Measurements from ENCODE around the gene ZC3HAV1.
A peak's percentile ranks its signal among the peaks of the same experiment; 100 is the strongest.
"Not testable (repeated sequence)": the region's sequence is repeated elsewhere in the genome, so short reads cannot be mapped to it uniquely, and the experiment has no call there.

The ZC3HAV1 gene

DNA sequence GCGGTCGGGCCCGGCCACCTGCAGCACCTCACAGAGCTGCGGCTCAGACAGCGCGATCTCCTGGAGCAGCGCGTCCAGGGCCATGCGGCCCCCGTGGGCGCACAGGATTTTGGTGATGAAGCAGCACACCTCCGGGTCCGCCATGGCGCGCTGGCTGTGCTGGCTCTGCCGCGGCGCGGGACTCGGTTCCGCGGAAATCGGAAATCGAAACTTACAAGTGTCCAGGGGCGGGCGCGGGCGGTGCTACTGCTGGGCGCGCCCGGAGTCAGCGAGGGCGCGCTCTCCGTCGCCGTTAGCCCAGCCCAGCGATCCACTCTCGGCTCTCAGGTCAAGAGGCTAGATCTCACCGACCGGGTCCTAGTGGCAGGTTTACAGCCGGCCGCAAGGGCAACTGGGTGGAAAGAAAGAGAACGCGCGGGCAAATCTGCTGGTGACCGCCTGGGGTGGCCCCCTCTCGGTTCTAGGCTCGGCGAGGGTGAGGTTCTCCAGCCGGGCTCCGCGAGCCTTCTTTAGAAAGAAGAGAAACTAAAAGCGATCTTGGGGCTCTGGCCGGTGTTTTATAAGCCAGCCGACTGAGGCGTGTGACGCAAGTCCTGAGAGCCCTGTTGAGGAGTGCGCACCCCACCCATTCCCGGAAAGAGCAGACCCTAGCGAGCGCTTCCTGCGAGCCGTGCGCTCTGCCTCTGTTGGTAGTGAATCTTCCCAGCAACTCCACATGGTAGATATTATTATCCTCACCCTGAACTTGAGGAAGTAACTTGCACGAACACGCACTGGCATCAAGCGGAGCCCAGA lies at the start of gene ZC3HAV1:
Gene ZC3HAV1 (minus strand): TSS at position 533 of the 795 bp plus-strand sequence. CDS start 389 bp downstream, at position 144.
- DNase-seq: peak; percentile 95

DNA sequence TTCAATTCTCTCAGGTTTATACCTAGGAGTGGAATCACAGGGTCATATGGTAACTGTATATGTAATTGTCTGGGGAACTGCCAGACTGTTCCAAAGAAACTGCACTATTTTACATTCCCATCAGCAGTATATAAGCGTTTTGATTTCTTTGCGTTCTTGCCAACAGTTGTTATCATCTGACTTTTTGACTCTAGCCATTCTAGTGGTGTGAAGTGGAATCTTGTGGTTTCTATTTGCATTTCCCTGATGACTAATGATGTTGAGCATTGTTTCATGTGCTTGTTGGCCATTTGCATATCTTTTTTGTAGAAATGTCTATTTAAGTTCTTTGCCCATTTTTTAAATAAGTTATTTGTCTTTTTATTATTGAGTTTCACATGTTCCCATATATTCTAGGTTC lies 44.3 kb upstream of the ZC3HAV1 start:
- DNase-seq: no peak

DNA sequence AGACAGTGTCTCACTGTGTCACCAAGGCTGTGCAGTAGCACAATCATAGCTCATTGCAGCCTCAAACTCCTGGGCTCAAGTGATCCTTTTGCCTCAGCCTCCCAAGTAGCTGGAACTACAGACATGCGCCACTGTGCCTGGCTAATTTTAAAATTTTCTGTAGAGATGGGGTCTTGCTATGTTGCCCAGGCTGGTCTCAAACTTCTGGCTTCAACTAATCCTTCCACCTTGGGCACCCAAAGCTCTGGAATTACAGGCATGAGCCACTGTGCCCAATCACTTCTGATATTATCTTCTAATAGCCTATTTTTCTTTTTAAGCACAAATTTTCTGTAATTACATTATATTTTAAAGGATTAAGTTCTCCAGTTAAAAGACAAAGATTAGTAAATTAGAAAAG lies 42.6 kb upstream of the ZC3HAV1 start:
- no peak for DNase-seq

DNA sequence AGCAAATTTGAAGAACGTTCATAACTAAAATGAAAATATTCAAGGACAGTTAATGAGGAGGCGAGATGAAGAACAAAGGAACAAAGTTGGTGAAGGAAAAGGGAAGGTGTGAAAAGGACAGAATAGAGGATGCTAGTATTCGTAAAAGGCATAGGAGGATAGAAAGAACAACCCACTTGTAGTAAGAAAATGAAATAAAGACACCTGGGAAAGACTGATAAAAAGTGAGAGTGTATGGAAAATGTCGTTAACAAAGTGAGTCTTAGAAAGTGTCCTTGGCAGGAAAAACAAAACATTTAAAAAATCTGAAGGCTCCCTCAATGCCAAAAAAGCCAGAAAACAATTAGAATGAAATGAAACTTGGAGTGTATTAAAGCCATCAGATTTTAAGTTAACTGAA lies 29.6 kb upstream of the ZC3HAV1 start:
- no peak for DNase-seq

DNA sequence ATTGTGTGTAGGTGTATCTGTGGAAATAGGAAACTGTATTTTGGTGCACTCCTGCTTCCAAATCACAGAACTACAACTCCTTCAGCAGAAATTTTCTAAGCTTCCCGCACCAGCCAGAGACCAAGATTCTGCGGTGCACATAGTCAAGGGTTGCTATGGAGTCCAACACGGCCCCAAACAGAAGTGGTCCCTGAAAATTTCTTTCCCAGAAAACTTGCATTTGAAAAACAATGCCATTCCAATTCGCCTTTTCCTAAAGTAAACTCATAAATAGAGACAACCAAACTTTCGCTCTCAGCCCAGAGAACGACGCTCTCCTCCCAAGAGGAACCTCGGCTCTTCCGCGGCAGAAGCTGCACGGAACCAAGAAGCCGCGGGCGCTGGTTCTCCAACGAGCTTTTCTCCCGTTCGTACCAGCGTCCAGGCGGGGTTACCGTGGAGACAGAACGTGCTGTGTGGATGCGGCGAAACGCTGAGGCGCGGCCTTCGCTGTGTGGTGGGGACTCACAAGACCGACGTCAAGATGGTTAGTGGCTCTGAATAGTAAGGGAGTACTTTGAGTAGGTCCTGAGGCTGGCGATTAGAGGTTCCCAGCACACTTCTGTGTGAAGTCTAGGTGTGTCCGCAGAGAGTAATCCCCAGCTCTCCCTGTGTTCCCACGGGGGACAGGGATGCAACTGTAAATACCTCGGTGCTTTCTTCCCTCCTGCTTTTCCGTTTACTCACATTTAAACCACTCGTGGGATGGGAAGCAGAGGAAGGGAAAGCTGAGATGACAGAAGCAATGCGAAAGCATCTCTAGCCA lies 24.0 kb upstream of the ZC3HAV1 start:
- DNase-seq: peak; percentile 90

DNA sequence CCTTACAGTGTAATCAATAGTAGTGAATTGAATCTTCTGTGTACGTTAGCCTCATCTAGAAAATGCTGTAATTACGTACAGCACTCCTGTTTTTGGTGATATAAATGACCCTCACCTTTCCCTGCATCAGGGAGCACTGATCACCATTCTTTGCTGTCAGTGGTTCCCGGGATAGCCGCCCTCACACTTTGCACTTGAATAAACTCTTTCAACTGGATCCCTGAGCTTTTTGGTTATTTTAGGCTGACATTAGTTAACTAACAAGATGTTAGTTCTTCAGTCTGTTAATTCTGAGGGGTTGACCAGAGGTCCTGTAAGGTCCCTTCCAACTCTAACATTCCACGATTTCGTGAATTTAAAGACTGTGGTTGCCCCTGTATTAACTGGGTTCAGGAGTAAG lies 23.4 kb upstream of the ZC3HAV1 start:
- DNase-seq: no peak

DNA sequence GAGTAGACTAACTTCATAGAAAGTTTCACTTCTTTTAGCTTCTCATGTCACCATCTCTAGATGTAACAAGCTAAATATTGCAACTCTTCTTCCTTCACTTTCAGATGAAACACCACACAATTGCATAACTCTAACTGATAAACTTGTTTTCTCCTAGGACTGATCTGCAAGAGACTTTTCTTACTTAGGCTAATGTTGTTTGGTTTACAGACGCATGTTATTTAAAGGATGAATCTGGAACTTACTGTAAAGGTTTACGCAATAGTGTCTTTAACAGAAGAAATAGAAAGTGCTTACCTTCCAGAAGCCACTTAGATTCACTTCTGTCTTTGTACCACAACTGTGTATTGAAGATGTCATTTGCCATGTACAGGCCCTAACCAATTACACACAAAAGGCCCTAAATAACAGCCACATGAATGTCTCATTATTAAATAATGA lies 22.1 kb upstream of the ZC3HAV1 start:
- DNase-seq: no peak

DNA sequence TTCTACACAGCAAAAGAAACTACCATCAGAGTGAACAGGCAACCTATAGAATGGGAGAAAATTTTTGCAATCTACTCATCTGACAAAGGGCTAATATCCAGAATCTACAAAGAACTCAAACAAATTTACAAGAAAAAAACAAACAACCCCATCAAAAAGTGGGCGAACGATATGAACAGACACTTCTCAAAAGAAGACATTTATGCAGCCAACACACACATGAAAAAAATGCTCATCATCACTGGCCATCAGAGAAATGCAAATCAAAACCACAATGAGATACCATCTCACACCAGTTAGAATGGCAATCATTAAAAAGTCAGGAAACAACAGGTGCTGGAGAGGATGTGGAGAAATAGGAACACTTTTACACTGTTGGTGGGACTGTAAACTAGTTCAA lies 20.3 kb upstream of the ZC3HAV1 start:
- DNase-seq: not testable (repeated sequence)

DNA sequence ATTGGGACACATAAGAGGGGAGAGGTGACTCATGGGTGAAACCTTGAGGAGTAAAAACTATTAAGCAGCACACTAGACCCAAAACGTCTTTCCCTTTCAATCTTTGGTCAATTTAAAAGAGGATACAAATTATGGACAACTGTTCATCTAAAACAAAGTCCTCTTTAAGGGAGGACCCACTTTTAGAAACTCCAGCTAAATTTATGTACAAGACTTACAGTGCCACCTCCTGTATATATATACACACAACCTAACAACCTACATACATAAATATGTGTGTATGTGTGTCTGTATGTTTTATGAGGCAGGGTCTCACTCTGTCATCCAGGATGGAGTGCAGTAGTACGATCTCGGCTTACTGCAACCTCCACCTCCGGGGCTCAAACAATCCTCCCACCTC lies 18.1 kb upstream of the ZC3HAV1 start:
- peak; percentile 44 for DNase-seq

DNA sequence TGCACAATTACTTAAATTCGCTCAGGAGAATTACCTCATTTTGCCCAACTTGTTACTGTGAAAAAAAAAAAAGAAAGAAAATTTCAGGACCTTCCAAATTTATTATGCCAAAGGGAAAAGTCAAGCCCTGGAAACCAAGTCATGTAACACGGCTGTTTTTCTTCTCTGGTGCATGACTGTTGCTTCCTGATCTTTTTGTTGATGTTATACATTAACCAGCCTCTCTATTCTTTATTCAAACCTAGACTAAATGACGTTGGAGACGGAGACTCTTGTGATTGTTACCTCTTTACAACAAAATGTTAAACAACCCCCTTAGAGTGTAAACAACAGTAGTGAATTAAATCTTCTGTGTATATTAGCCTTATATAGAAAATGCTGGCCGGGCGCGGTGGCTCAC lies 16.1 kb upstream of the ZC3HAV1 start:
- DNase-seq: no peak

DNA sequence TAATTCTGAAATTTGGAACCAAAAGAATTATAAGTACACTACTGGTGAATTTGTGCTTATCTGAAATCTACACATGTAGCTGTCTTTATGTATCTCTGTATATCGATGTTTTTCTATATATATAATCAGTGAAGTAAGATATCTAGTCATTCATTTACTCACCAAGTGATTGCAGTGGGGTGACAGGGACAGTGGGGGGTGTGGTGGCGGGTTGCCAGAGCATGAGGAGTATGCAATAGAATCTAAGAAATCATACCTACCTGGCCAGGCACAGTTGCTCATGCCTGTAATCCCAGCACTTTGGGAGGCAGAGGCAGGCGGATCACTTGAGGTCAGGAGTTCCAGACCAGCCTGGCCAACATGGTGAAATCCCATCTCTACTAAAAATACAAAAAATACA lies 15.5 kb upstream of the ZC3HAV1 start:
- DNase-seq: not testable (repeated sequence)

DNA sequence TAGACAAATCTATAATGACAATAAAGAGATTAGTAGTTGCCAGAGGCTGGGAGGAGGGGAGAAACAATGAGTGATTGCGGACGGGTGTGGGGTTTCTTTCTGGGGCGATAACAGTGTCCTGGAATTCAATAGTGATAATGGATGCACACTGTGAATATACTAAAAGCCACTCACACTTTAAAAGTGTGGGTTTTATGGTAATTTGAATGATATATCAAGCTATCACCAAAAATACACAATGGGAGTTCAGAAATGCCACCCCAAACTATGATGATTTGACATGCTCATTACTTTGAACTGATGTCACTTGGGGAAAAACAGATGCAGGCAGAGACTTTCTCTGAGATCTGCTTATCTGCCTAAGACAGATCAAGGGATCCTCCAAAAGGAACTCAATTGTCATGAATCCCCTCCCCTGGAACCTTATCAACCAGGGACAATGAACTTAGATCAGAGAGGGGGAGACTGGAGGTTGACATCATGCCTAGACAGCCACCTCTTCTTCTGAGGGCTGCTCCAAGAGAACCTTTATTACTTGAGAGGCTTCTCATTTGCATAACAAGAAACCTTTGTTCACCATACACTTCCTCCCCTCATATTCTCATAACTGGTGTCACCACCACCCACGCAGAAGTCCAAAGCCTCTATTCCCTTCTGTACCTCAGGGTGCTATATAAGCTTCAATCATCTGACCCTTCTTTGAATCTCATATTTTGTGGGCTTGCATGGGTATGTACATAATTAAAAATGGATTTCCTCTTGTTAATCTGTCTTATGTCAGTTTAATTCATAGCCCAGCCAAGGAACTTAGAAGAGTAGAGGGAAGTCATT lies 14.8 kb upstream of the ZC3HAV1 start:
- no peak for DNase-seq

DNA sequence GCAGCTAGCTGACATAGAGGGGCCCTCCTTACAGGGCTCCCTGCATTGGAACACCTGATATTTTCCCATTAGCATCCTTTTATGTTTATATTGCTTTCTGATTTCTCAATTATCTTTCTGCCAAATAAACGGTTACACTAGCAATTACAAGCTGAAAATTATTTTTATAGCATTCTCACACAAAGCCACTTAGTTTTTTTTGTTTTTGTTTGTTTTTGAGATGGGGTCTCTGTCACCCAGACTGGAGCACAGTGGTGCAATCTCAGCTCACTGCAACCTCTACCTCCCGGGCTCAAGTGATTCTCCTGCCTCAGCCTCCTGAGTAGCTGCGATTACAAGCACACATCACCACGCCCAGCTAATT lies 9.9 kb upstream of the ZC3HAV1 start:
- no peak for DNase-seq

DNA sequence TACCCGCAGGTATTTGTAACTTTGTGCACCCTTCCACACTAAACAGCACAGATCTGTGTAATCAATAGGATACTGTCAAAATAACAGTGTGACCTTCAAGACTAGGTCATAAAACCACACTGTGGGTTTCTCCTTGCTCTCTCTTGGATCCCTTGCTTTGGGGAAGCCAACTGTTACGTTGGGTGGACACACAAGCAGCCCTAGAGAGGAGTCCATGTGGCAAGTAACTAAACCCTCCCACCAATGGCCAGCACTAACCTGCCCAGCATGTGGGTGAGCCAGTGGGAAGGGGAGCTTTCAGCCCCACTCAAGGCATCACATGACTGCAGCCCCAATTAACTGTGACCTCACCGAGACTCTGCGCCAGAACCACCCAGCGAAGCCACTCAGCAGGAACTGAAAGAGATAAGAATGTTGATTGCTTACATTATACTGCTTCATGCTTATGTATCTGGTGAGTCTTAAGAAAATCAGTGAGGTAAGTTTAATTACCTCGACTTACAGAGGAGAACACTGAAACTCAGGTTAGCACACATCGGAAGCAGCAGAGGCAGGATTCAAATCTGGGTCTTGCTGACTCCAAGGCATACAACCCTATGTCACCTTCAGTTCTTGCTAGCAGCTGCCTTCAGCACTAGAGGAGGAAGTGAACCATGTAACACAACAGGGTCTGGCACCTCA lies 9.4 kb upstream of the ZC3HAV1 start:
- DNase-seq: peak; percentile 44

DNA sequence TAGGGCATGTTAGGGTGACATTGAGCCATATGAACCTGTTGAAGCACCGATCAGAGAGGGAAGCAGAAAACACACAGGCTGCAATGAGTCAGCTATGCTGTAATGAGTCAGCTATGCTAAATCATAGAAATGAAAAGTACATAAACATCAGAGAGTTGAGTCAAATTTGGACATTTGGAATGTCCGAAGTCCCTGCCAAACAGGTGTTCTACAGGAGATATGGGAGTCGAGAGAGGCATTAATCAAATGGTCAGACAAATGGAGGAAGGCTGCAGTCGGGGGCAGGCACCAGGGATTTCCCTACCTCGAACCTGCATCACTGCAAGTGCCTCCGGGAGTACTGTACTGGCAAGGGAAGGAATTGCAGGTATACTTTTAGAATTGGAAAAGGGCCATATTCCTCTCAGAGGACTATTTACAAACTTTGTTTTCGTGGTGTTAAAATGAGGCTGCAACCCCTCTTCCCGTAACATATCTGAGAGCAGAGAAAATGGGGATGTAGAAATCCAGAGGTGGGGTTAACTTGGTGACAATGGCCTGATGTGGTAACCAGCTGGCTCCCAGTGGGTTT lies 8.8 kb upstream of the ZC3HAV1 start:
- DNase-seq: no peak

DNA sequence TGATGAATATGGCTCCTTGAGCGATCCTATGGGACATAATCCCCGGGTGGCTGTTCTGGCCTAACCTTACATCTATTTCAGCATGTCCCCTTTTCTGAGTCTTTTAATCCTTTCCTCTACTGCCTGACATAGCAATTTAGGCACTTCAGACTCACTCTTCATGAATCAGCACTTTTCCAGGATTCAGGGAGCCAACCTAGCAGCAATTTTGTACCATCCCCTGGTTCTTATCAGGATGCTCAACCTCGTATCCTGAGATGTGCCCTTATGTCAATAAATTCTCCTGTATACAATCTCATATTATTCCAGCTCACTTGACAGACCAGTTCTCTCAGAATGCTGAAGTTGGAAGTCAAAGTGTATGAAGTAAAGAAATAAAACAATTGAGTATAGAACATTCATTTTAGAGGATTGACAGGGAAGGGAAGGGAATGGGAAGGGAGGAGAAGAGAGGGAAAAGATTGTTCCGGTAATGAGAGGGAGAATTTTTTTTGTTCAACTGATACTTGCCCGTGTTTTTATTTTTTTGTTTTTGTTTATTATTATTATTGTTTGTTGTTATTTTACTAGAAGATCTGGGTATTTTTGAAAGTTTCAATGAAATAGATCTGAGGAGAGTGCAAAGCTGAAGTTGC lies 8.2 kb upstream of the ZC3HAV1 start:
- DNase-seq: no peak

DNA sequence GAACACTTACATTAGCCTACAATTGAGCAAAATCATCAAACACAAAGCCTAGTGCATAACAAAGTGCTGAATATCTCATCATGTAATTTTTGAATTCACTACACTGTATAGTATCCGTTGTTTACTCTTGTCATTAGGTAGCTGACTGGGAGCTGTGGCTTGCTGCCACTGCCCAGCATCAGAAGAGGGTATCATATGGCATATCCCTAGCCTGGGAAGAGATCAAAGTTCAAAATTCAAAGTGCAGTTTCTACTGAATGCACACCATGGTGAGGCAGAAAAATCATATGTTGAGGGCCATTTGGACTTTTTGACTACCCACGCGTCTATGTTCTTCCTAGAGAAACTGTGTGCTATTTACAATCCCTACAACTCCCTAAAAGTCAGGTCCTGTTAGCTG lies 7.5 kb upstream of the ZC3HAV1 start:
- no peak for DNase-seq

DNA sequence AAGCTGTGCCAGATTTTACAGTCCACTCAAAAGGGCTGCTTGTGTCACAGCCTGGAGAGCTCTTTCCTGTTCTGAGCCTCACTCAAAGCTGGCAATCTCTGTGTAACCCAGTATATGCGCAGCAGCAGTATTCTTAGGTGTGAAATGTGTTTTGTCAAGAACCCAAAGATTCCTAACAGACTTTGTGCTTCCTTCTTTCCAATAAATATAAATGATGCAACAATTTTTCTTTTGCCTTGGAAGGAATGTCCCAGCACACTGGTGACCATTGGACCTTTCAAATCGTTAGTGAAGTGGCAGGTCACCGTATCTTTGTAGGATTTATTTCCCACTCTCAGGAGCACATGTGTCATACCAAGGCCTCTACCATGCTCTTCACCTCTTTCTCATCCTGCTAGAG lies 5.6 kb upstream of the ZC3HAV1 start:
- no peak for DNase-seq

DNA sequence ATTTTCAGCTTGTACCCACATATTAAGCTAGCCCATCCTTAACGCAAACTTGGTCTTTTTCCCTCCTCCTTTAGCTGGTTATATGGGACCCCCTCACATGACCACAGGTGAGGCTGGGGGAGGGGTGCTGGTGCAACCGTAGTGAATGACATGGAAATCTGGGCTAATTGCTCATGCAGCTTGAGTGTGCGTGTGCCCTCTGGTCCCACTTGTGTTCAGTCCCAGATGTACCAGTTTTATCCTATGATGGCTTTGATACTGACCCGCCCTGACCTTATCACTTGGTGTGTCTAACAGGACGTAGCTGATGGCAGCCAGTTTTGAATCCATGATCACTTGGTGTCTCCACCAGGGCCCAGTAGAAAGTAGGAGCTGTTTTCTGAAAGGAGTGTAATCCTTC lies 5.1 kb upstream of the ZC3HAV1 start:
- DNase-seq: no peak

DNA sequence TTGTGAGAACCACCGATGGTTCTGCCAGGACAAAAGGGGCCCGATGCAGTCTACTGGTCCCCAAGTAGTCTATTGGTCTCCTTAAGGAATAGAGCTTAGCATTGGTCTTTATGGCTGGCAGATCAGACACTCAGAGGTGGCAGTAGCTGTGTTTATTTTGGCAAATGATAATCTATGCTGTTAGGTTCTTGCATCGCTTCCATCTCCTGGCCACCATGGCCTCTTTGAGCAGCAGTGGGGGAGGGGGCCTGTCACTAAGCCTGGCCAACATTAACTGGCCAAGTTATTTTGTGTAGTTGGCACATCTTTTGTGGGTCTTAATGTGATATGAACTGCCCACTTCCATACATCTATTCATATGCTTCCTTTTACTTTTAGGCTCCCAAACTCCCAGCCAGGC lies 4.5 kb upstream of the ZC3HAV1 start:
- no peak for DNase-seq

DNA sequence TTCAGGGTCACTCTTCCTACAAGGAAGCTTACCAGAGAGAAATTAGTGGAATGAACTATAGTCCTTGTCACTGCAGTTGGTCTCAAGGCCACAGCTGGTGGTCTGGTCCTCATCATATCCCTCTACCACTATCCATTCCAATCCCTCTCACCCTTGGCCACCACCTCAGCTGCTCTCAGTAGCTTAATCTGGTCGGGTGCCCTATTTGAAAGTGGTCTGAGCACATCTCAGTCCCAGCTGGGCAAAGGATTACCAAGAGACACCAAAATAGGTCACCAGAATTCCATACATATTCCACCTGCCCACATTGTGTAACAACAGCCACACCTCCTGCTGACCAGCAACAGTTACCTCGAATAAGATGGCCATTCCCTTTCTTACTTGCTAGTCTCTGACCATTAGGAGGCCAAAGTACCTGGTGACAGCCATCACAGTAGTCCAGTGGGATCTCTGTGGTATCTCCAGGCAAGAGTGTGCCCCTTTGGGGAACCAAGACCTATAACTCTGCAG lies 3.3 kb upstream of the ZC3HAV1 start:
- DNase-seq: no peak

DNA sequence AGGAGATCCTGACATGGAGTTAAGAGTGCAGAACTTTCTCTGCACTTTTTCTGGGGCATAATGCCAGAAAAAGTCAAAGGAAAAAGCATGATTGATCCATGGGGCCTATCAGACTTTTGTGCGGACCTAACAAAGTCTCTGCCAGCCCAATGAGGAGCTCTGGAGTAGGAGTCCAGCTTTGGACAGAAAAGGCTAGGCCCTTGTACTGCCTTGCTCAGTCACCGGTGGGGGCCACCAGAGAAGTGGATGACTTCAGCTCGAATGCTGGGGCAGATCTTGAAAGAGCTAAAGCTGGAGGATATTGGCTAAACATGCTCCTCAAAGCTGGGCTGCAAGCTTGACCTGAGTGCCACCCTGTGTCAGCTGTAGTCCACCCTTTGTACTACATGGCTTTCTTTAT lies 2.8 kb upstream of the ZC3HAV1 start:
- DNase-seq: no peak
